ENCODE data around the gene COX19. TPM values are rescaled to one million over a fixed set of nuclear protein-coding genes. Genes with fewer than 3 reads are reported as not detected.

Gene COX19
- total and polyA plus RNA-seq, 2 donors (not counting 1 experiment from before 2014, with no cell fraction given) = 14.7 to 38.3 TPM

DNA sequence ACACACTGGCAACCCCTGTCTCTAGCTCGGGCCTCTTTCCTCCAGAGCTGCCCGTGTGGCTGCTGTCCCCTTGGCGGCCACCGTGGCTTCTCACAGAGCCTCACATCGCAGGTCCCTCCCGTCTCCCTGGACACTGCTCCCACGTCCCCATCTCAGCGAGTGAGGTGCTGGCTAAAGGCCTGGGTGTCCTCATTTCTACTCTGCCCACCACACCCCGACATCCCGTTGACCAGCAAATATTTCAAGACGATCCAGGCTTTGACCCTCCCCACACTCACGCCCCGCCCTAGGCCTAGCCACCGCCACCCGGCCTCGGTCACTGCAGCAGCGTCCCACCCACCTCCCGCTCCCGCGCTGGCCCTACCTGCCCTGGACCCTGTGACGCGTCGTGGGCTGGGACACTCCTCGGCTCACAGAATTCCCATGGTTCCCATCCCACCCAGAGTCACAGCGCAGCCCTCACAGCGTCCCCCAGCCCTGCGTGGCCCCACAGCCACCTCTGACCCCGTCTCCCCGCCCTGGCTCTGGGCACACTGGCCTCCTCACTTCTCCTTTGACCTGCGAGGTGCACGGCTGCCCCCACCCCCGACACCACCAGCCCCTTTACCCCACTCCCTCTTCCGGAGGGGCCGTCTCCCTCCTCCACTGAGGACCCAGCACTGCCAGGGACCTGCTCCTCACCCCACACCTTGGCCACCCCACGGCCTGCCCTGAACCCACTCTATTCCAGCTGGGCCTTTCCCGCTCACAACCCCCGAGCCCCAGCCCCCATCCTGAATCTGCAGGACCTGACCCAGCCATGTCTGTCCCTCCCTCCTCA lies 27.7 kb downstream of the COX19 start:
- peaks cover 0 to 17% of the 10 kb centered on the region in 2 donors for H3K4me1 ChIP-seq (ENCODE audit: control insufficient read depth in 2 of 2, insufficient read depth in 2 of 2, low read length in 2 of 2)

More for the DNA sequence above, 27.7 kb downstream of the COX19 start:
- intact Hi-C loops (cut with micrococcal nuclease) = no loop called here
- POLR2A ChIA-PET = no interaction called here
- no peaks in the 10 kb centered on the region for H3K9me3 ChIP-seq (ENCODE audit: control extremely low read depth in 1 of 3, control insufficient read depth in 2 of 3, insufficient read depth in 1 of 3, low read length in 2 of 3)
- no peak overlapping the region for H3K4me3 ChIP-seq (ENCODE audit: control extremely low read depth in 1 of 5, extremely low read depth in 1 of 5, insufficient read depth in 1 of 5, low read depth in 2 of 5, low read length in 4 of 5)
- no peak overlapping the region for H2AFZ ChIP-seq (ENCODE audit: insufficient read depth, low read depth, low read length, poor library complexity, severe bottlenecking)
- no peaks in the 10 kb centered on the region for H3K79me2 ChIP-seq (ENCODE audit: control insufficient read depth, insufficient read depth, low read length)
- WGBS (ENCODE audit: insufficient coverage) = 96% methylated on average over 34 of the region's 37 CpGs
- no peak for DNase-seq
- no peak overlapping the region for H3K4me2 ChIP-seq (replicated peaks; ENCODE audit: low read depth, low read length, poor library complexity, severe bottlenecking)
- TF ChIP-seq, protein P1, sequence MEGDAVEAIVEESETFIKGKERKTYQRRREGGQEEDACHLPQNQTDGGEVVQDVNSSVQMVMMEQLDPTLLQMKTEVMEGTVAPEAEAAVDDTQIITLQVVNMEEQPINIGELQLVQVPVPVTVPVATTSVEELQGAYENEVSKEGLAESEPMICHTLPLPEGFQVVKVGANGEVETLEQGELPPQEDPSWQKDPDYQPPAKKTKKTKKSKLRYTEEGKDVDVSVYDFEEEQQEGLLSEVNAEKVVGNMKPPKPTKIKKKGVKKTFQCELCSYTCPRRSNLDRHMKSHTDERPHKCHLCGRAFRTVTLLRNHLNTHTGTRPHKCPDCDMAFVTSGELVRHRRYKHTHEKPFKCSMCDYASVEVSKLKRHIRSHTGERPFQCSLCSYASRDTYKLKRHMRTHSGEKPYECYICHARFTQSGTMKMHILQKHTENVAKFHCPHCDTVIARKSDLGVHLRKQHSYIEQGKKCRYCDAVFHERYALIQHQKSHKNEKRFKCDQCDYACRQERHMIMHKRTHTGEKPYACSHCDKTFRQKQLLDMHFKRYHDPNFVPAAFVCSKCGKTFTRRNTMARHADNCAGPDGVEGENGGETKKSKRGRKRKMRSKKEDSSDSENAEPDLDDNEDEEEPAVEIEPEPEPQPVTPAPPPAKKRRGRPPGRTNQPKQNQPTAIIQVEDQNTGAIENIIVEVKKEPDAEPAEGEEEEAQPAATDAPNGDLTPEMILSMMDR (IDR thresholded peaks at IDR 0.05) = no peak
- no peak for TF ChIP-seq EZH2 (IDR thresholded peaks at IDR 0.05; ENCODE audit: borderline replicate concordance, insufficient read depth, low read depth, low read length, poor library complexity, severe bottlenecking)
- H3K4me1 Mint-ChIP-seq = peaks cover 17% of the 10 kb centered on the region
- H3K27me3 Mint-ChIP-seq = no peaks in the 10 kb centered on the region
- no peak for ATAC-seq (ENCODE audit: low read depth)
- no peaks in the 10 kb centered on the region for H3K9me3 Mint-ChIP-seq (ENCODE audit: insufficient read depth)
- H3K9ac ChIP-seq (ENCODE audit: low read length) = no peak overlapping the region
- no peak overlapping the region for H3K27ac Mint-ChIP-seq
- H3K4me3 Mint-ChIP-seq = no peak overlapping the region
- no peaks in the 10 kb centered on the region for H4K20me1 ChIP-seq (ENCODE audit: control insufficient read depth, insufficient read depth, low read length, poor library complexity, severe bottlenecking)
- H3K27me3 ChIP-seq (replicated peaks in 1 of 4; ENCODE audit: control extremely low read depth in 1 of 4, control insufficient read depth in 3 of 4, insufficient read depth in 4 of 4, low read length in 3 of 4) = peaks cover 0 to 4% (median 0%) of the 10 kb centered on the region in 4 experiments
- no peak overlapping the region for H3K27ac ChIP-seq (ENCODE audit: low read length in 2 of 2)
- CTCF ChIA-PET = no interaction called here
- no peaks in the 10 kb centered on the region for H3K36me3 ChIP-seq (replicated peaks in 1 of 2; ENCODE audit: control extremely low read depth in 1 of 2, control insufficient read depth in 1 of 2, extremely low read depth in 1 of 2, insufficient read depth in 2 of 2, low read length in 1 of 2)

Measured in B cell (primary cell).